K562 (cell line): Measurements from ENCODE around the gene GH2. TPM values are rescaled to one million over a fixed set of nuclear protein-coding genes. Genes with fewer than 3 reads are reported as not detected.

Experiments used
- ADNP ChIP-seq: fragments of 200-800 bp; sonication (Bioruptor generic); IDR thresholded peaks from 2 replicates; pipeline ENCODE4 v1.6.1; 2016; ENCODE audit warnings: missing genetic modification characterization, missing compliant biosample characterization
- CREB3L1 ChIP-seq: fragments of 450-650 bp; IDR thresholded peaks from 2 replicates; pipeline ENCODE4 v1.6.1; 2014; ENCODE audit warnings: low read depth, mild to moderate bottlenecking, moderate library complexity, borderline replicate concordance
- FIP1L1 ChIP-seq: fragments of 200-400 bp; formaldehyde crosslinking; IDR thresholded peaks from 2 replicates; pipeline ENCODE4 v1.6.1; 2018; ENCODE audit warnings: mild to moderate bottlenecking, low read depth, low read length; ENCODE audit not compliant: poor library complexity, severe bottlenecking
- GTF2F1 ChIP-seq: IDR thresholded peaks from 2 replicates; pipeline ENCODE4 v1.6.1; 2011; ENCODE audit warnings: low read depth, low read length, improper control_type of control experiment
- KAT7 ChIP-seq: sonication (generic); formaldehyde crosslinking; IDR thresholded peaks from 2 replicates; pipeline ENCODE4 v1.8.0; 2022; ENCODE audit warnings: missing genetic modification reagents, mild to moderate bottlenecking, borderline replicate concordance
- KHSRP ChIP-seq: fragments of 450-650 bp; IDR thresholded peaks from 2 replicates; pipeline ENCODE4 v1.6.1; 2017
- KLF6 ChIP-seq: fragments of 250-450 bp; sonication (Bioruptor Pico); IDR thresholded peaks from 2 replicates; pipeline ENCODE4 v1.4.0; 2020; ENCODE audit warnings: mild to moderate bottlenecking, moderate library complexity, borderline replicate concordance
- POLR2AphosphoS5 ChIP-seq: IDR thresholded peaks from 2 replicates; pipeline ENCODE4 v1.6.1; 2011; ENCODE audit warnings: mild to moderate bottlenecking, low read depth, low read length, moderate library complexity; ENCODE audit not compliant: control insufficient read depth, insufficient read depth
- RERE ChIP-seq: sonication (generic); formaldehyde crosslinking; IDR thresholded peaks from 2 replicates; pipeline ENCODE4 v1.8.0; 2023; ENCODE audit warnings: missing genetic modification reagents, mild to moderate bottlenecking, borderline replicate concordance
- STAT6 ChIP-seq: sonication (generic); formaldehyde crosslinking; IDR thresholded peaks from 2 replicates; pipeline ENCODE4 v1.8.1; 2023; ENCODE audit warnings: mild to moderate bottlenecking, missing genetic modification reagents
- ZBTB33 ChIP-seq: sonication (generic); formaldehyde crosslinking; IDR thresholded peaks from 2 replicates; pipeline ENCODE4 v1.8.1; 2023; ENCODE audit warnings: mild to moderate bottlenecking, missing genetic modification reagents
- ZFX ChIP-seq: sonication (generic); formaldehyde crosslinking; IDR thresholded peaks from 2 replicates; pipeline ENCODE4 v1.8.0; 2022; ENCODE audit warnings: mild to moderate bottlenecking, missing genetic modification reagents, moderate library complexity
- ZNF274 ChIP-seq: IDR thresholded peaks from 2 replicates; pipeline ENCODE4 v1.6.1; 2011; ENCODE audit warnings: low read depth, mild to moderate bottlenecking, low read length, moderate library complexity, borderline replicate concordance
- polyA plus RNA-seq, 8 experiments: library from polyadenylated mRNA; depleted of rRNA in 4 of 8; stranded (reverse) in 5 of 8; unstranded in 3 of 8; fragments of >200 nt; fragmentation: Nextera tagmentation in 2 of 8; fragmentation: Illumina TruSeq in 1 of 8; extraction: Ambion mirVana in 2 of 8; extraction: Trizol in 1 of 8; gene quantifications; 2 replicates each; pipeline versions ENCODE4 v1.2.1 to v1.2.3, GENCODE V29; 2011 to 2014; ENCODE audit warnings: inconsistent platforms in 1 of 8, missing spikeins in 1 of 8
- total RNA-seq, 7 experiments: library from RNA; depleted of rRNA in 6 of 7; stranded (reverse); fragments of >200 nt in 6 of 7; fragmentation: Illumina TruSeq in 2 of 7; extraction: Trizol in 2 of 7; gene quantifications; 2 replicates each; pipeline versions ENCODE4 v1.2.1 to v1.2.3, GENCODE V29; 2011 to 2021; ENCODE audit warnings: low replicate concordance in 1 of 7

The GH2 gene
- total and polyA plus RNA-seq, 9 of the 15 experiments (the other 6 are each of a cell fraction or from before 2014, with no cell fraction given) = not detected

- TF ChIP-seq RERE (peak; percentile 85; the same call in 1 of the 2 replicates), KHSRP (peak; percentile 79), ZBTB33 (CRISPR knock-in tag) (peak; percentile 89), ADNP (tag) (no peak), KLF6 (CRISPR knock-in tag) (peak; percentile 62; the same call in 1 of the 2 replicates), CREB3L1 (peak; percentile 92; the same call in 1 of the 2 replicates), STAT6 (CRISPR knock-in tag) (peak; percentile 87; the same call in 1 of the 2 replicates), ZFX (CRISPR knock-in tag) (peak; percentile 94), KAT7 (CRISPR knock-in tag) (peak; percentile 86; the same call in 1 of the 2 replicates), FIP1L1 (peak; percentile 93), POLR2AphosphoS5 (peak; percentile 46; the same call in 1 of the 2 replicates), GTF2F1 (peak; percentile 94), ZNF274 (no peak)
These were observed 32.7 kb downstream of the GH2 start (continued) for GRCh38 chr17:63848834-63849689.
